T-helper 9 cell (primary cell): ENCODE data around the gene SLC6A1.

ENCODE experiments used
- DNase-seq: peaks from one replicate; pipeline ENCODE4 v3.0.0-alpha.2; 2020

Gene SLC6A1

GRCh38 chr3:10972072-10972782 is 20.3 kb upstream of the SLC6A1 start:
- no peak for DNase-seq

- DNase-seq, result no peak
Observed at GRCh38 chr3:10973046-10973595, 19.4 kb upstream of the SLC6A1 start.

GRCh38 chr3:10974131-10974530 is 18.4 kb upstream of the SLC6A1 start:
- DNase-seq, result no peak

- DNase-seq, result no peak
Observed at GRCh38 chr3:10974746-10975375, 17.7 kb upstream of the SLC6A1 start.

- no peak for DNase-seq
Observed at GRCh38 chr3:10975695-10976234, 16.8 kb upstream of the SLC6A1 start.

- DNase-seq, result no peak
Observed at GRCh38 chr3:10976770-10977169, 15.8 kb upstream of the SLC6A1 start.

- DNase-seq, result no peak
Observed at GRCh38 chr3:10977892-10978510, 14.5 kb upstream of the SLC6A1 start.

- DNase-seq, result no peak
Observed at GRCh38 chr3:10978956-10979355, 13.6 kb upstream of the SLC6A1 start.

GRCh38 chr3:10980312-10980711 is 12.2 kb upstream of the SLC6A1 start:
- DNase-seq, result no peak

GRCh38 chr3:10981031-10981430 is 11.5 kb upstream of the SLC6A1 start:
- DNase-seq, result no peak

- no peak for DNase-seq
Observed at GRCh38 chr3:10981961-10982360, 10.6 kb upstream of the SLC6A1 start.

- DNase-seq, result no peak
Observed at GRCh38 chr3:10982782-10983181, 9.8 kb upstream of the SLC6A1 start.

- DNase-seq, result no peak
Observed at GRCh38 chr3:10983219-10983916, 9.2 kb upstream of the SLC6A1 start.

GRCh38 chr3:10984371-10984896 is 8.1 kb upstream of the SLC6A1 start:
- DNase-seq, result no peak

- no peak for DNase-seq
Observed at GRCh38 chr3:10985181-10985580, 7.4 kb upstream of the SLC6A1 start.

- DNase-seq, result no peak
Observed at GRCh38 chr3:10986592-10986991, 6.0 kb upstream of the SLC6A1 start.

GRCh38 chr3:10988001-10988665 is 4.4 kb upstream of the SLC6A1 start:
- DNase-seq, result no peak

- no peak for DNase-seq
Observed at GRCh38 chr3:10988991-10989484, 3.5 kb upstream of the SLC6A1 start.

GRCh38 chr3:10992943-10993728 is 588 bp downstream of the SLC6A1 start:
- no peak for DNase-seq

- no peak for DNase-seq
Observed at GRCh38 chr3:10993729-10994065, 1.1 kb downstream of the SLC6A1 start.

- DNase-seq, result no peak
Observed at GRCh38 chr3:10994306-10994705, 1.8 kb downstream of the SLC6A1 start.
